HG03469 (cell line): ENCODE data around the gene FOXP1.

Experiments
- ATAC-seq: cut with Tn5 transposase; IDR thresholded peaks from one replicate; pipeline ENCODE4 v1.9.1; 2021; ENCODE audit warnings: mild to moderate bottlenecking, moderate library complexity, moderate number of reproducible peaks; ENCODE audit not compliant: unreplicated experiment

The FOXP1 gene

GRCh38 chr3:71072287-71072686, 511.2 kb downstream of the FOXP1 start:
- no peak for ATAC-seq

GRCh38 chr3:71070497-71071463, 512.7 kb downstream of the FOXP1 start:
- ATAC-seq: no peak

GRCh38 chr3:71069797-71070196, 513.7 kb downstream of the FOXP1 start:
- ATAC-seq: peak; percentile 35

DNA sequence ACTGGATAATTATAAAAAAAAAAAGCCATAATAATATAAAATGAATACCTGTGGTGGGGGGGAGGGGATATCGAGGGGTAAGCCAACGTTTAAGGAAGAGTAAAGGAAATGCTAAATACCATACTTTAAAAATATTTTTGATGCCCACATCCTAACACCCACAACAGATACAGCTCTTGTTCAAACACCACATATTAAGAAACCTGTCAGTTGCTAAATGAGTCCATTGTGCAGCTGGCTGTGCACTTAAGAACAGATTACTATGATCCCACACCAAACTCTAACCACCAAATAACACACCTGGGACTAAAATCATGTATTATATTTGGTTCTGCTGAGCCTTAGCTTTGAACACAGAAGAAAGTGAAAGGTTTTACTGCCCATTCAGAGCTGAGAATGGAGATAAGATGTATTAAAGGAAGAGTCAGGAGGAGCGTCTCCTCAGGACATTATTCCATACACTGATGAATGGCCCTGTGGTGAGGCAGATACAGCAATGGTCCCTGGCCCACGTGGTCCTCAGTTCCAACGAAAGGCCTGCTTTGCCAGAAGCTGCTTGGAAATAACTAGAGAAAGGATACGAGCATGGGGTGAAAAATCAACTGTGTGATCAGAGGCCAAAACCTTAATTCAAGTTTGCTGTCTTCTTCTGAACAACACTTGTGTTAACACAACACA, 515.4 kb downstream of the FOXP1 start:
- ATAC-seq: no peak

DNA sequence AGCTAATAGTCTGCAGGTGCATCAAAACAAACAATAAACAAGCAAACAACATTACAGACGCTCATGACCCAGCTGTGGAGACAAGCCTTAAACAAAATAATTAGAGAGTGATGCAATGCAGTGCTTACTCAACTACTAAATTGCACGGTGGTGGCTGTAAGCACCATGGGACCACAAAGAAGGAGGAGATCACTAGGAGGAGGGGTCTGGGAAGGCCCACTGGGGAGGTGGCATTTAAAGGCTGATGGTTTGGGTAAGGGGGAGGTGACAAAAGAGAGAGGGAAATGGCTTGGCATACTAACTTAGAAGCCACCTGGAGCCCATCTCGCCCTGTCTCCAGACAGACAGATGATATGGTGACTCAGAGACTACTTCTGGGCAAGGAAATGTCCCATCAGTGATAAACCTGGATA, 516.7 kb downstream of the FOXP1 start:
- ATAC-seq: no peak

DNA sequence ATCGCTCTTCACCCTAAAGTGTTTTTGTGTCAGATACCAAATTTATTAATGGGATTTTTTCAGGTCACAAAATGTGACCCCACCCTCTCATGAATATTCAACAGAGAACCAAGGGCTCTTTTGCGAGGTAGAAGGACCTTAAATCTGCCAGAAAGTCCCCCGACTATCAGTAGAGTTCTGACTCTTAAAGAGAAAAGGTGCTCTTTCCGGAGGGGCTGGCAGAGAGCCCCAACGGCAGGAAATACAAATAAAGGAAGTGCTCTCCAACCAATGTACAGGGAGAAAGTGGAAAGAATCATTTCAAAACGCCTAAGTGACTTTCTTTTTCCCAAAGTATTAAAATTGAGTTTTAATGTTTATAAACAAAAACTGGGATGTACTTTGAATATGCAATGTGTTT, 517.2 kb downstream of the FOXP1 start:
- ATAC-seq: no peak

- ATAC-seq: no peak
These were observed 517.8 kb downstream of the FOXP1 start for GRCh38 chr3:71065764-71066013.

GRCh38 chr3:71064956-71065763, 518.4 kb downstream of the FOXP1 start:
- no peak for ATAC-seq

DNA sequence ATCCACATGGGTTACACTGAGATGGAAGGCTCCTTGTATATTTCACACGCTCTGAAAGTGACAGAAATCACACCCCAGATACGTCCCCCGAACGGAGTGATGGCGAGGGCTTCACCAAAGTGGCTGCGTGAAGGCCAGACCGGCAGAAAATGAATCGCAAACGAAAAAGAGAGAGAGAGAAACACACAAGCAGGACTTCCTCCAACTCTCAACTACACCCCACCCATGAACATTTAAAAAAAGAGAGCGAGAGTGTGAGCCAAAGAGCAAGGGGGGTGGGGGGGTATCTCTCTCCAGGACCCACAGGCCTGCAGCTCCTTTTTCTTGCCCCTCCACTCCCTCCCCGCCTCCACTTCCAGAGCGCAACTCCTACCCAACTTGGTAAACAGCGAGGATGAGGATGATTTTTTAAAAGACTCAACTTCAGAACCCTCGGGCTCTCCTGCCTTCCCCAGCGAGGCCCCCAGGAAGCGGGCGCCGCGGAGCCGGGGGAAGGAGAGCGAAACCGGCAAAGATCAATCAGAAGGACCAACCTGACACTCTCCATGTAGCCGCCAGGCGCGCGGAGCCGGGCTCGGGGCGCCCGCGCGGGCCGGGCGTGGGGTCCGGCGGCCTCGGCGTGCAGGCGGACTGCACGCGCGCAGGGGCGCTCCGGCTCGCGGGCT, 519.1 kb downstream of the FOXP1 start:
- ATAC-seq: no peak

GRCh38 chr3:71063773-71064290, 519.7 kb downstream of the FOXP1 start:
- no peak for ATAC-seq

- ATAC-seq: no peak
These were observed 520.4 kb downstream of the FOXP1 start for GRCh38 chr3:71062952-71063772.

- ATAC-seq: no peak
These were observed 521.2 kb downstream of the FOXP1 start for GRCh38 chr3:71062037-71062932.

DNA sequence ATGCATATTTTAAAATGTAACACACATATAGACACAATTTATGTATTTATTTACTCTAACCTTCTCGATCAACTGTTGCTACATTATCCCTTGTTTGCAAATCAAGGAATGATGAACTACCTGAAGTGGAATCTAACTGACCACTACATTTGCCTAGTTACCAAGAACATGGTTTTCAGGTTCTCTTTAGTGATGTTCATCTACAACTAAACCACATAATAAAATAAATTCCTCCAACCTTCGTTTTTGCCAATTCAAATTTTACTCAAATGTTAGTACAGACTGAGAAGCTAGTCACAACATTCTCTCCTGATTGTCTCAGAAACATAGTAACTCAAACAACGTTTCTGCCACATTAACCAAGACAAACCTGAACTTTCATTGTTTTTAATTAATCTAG, 521.9 kb downstream of the FOXP1 start:
- ATAC-seq: no peak

DNA sequence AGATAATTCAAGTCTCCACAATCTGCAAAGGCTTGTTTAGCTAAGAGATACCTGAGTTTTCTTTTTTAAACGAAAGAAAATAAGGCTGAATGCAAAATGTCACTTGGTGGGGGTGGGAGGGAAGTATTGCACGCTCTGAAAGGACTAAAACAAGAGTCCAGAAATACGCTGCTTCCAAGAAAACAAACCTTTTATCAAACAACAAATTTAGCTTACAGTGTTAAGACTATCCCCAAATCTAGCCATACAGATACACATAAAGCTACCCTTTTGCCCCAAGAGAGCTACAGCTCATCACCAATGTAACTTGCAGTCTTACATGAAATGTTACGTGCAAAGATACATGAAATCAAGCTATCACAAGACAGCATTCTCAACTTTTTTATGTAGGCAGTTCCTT, 522.5 kb downstream of the FOXP1 start:
- ATAC-seq: no peak

DNA sequence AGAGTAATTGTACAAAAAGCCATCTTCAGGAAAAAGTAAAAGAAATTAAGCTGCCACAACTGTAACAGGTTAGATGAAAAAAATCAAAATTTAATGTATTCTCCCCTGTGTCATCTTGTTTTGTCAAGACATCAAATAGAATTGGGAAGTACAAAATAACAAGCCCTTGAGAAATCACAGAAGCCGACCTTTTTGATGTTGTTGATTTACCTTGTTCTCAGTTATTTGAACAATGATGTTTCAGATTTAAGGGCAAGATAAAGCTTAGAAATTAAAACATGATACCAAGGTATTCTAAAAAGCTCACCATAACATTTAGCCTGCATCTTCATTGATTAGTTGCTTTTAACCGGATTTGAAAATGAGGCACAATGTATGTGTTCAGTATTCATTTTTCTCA, 523.0 kb downstream of the FOXP1 start:
- ATAC-seq: no peak

DNA sequence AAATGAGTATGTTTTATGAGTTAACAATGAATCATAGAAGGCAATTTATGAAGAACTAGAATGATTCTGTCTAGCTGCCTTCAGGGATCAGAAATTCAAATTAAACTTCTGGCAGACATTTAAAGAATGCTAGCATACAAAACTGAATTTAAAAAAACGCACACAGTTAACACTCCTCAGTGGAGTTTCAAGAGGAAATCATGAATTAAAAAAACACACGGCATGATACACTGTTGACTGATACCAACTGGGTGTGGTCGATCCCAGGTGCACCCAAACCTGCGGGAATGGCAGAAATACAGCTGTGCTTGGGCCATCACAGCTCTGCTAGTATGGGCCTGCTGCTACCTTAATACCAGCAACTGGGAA, 526.0 kb downstream of the FOXP1 start:
- no peak for ATAC-seq

DNA sequence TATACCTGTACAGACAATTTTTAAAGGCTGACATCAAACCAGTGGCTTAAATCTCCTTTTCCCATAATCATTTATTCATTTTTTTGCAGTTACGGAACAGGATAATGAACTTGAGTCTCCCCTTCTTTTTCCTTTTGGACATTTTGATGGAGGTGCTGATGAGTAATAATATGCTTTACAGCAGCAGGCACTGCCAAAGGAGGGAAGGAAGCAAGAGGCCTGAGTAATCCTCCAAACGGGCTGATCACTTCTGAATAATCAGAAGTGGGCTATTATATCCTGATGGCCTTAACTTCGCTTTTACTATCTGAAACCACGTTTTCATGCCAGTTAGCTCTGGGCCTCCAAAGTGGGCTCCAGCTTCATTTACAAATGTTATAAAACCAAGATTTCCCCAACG, 527.2 kb downstream of the FOXP1 start:
- no peak for ATAC-seq

- no peak for ATAC-seq
These were observed 528.1 kb downstream of the FOXP1 start for GRCh38 chr3:71055257-71056001.
